SU-DHL-6 (cell line): ENCODE results near the gene ST6GAL1.

ENCODE experiments used
- CTCF ChIP-seq: fragments of 200-600 bp; sonication (generic); IDR thresholded peaks from one replicate; pipeline ENCODE4 v1.5.1; 2017; ENCODE audit warnings: antibody characterized with exemption, mild to moderate bottlenecking, low read length, moderate library complexity; ENCODE audit not compliant: insufficient read depth, poor library complexity, severe bottlenecking
- EZH2phosphoT487 ChIP-seq: fragments of 200-600 bp; sonication (generic), shearing (Covaris generic); conservative IDR thresholded peaks from 2 replicates; pipeline ENCODE4 v1.6.1; 2018; ENCODE audit warnings: mild to moderate bottlenecking, antibody characterized with exemption, low read length, moderate library complexity, mixed read lengths

- TF ChIP-seq CTCF (no peak), EZH2phosphoT487 (no peak)
Observed at GRCh38 chr3:186994000-186994955, 64.0 kb downstream of the ST6GAL1 start.
